ENCODE results near the gene COMMD2. TPM values are rescaled to one million over a fixed set of nuclear protein-coding genes. Genes with fewer than 3 reads are reported as not detected.

COMMD2 gene
- total RNA-seq, 1 experiment from 2014 or later, result 64.9 TPM

DNA sequence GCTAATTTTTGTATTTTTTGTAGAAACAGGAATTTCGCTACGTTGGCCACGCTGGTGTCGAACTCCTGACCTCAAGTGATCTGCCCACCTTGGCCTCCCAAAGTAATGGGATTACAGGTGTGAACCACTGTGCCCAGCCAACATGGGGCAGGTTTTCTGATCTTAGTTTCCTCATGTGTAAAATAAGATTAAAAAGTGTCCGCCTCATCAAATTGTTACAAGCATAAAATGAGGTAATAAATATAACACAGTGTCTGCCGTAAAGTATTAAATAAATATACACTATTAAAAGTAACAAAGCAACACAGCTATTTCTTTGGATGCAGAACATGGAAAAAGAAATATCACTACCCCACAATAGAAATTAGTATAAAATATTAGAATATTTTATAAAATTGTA is 16.4 kb upstream of the COMMD2 start:
- Histone ChIP-seq H3K79me1 (ENCODE audit: insufficient read depth, low read depth, low read length, poor library complexity, severe bottlenecking) (no peaks in the 10 kb centered on the region), H3K79me2 (ENCODE audit: insufficient read depth, low read length) (no peaks in the 10 kb centered on the region), H4K8ac (replicated peaks; ENCODE audit: insufficient read length, low read depth, low read length) (no peak overlapping the region), H3K9ac (ENCODE audit: extremely low read depth, insufficient read length, low read length) (no peak overlapping the region), H3K23ac (ENCODE audit: insufficient read length, low read depth, low read length) (no peak overlapping the region), H3K9me3 (ENCODE audit: control insufficient read depth, low read depth, low read length) (no peaks in the 10 kb centered on the region), H2BK120ac (ENCODE audit: low read depth, low read length, poor library complexity, severe bottlenecking) (no peak overlapping the region), H4K91ac (ENCODE audit: insufficient read length, low read depth, low read length) (no peak overlapping the region), H3K14ac (ENCODE audit: insufficient read depth, low read length) (no peak overlapping the region), H3K4me2 (ENCODE audit: insufficient read depth, insufficient read length, low read length) (no peak overlapping the region), H3K56ac (ENCODE audit: insufficient read length, low read depth, low read length) (no peak overlapping the region), H3K4ac (ENCODE audit: low read depth, low read length) (no peak overlapping the region), H4K20me1 (ENCODE audit: control insufficient read depth, insufficient read depth, insufficient read length) (no peaks in the 10 kb centered on the region), H3K27me3 (ENCODE audit: insufficient read depth, low read length) (no peaks in the 10 kb centered on the region), H3K27ac (ENCODE audit: insufficient read length, low read depth, low read length) (no peak overlapping the region), H3K18ac (ENCODE audit: insufficient read length, low read depth, low read length) (no peak overlapping the region), H2BK15ac (ENCODE audit: low read depth, low read length) (no peak overlapping the region), H2BK20ac (ENCODE audit: low read depth, low read length, poor library complexity, severe bottlenecking) (no peak overlapping the region), H2AK5ac (ENCODE audit: insufficient read length, low read length) (no peak overlapping the region), H3K4me1 (ENCODE audit: insufficient read depth, low read length) (no peaks in the 10 kb centered on the region; the same call in 1 of the 2 replicates), H3T11ph (ENCODE audit: low read length) (no peak overlapping the region), H3K23me2 (ENCODE audit: insufficient read length, low read depth, low read length, poor library complexity, severe bottlenecking) (no peaks in the 10 kb centered on the region), H4K5ac (ENCODE audit: insufficient read length, low read depth, low read length) (no peak overlapping the region), H2AFZ (ENCODE audit: low read length) (no peak overlapping the region), H2BK12ac (ENCODE audit: insufficient read length, low read depth, low read length) (no peak overlapping the region), H2BK5ac (ENCODE audit: insufficient read length, low read length) (no peak overlapping the region)
- WGBS (ENCODE audit: extremely low coverage, insufficient read length, low lambda C conversion rate), result no CpG with 5 or more reads among the region's 6 CpGs
- Mint-ChIP-seq H3K4me3 (no peak overlapping the region), H3K27ac (no peak overlapping the region), H3K27me3 (ENCODE audit: low read depth) (no peaks in the 10 kb centered on the region), H3K9me3 (no peaks in the 10 kb centered on the region), H3K4me1 (peaks cover 5 to 13% of the 10 kb centered on the region in 2 experiments), H3K36me3 (ENCODE audit: insufficient read depth in 1 of 3, low read depth in 3 of 3) (no peaks in the 10 kb centered on the region)
- no peak for DNase-seq
- TF ChIP-seq CTCF (conservative IDR thresholded peaks at IDR 0.05), result no peak
